Astrocyte of the cerebellum (primary cell): Measurements from ENCODE around the gene IRF6.

ENCODE experiments used
- DNase-seq: peaks from one replicate; pipeline ENCODE4 v3.0.0-alpha.2; 2011; ENCODE audit warnings: low read depth
- H3K4me3 ChIP-seq: 2 replicates; pipeline ENCODE4 v1.5.1; 2011; ENCODE audit warnings: mild to moderate bottlenecking, low read depth, low read length, moderate library complexity
- in situ Hi-C: cut with HindIII; loops from 2 replicates; pipeline ENCODE4 v1.10.0; 2017; ENCODE audit warnings: low sequenced_read_pairs
- TF ChIP-seq, protein P1 (sequence below): IDR thresholded peaks from 2 replicates; pipeline ENCODE4 v1.5.1; 2012; ENCODE audit warnings: low read length, low read depth, moderate library complexity, mild to moderate bottlenecking; ENCODE audit errors: missing control alignments

Gene IRF6

DNA sequence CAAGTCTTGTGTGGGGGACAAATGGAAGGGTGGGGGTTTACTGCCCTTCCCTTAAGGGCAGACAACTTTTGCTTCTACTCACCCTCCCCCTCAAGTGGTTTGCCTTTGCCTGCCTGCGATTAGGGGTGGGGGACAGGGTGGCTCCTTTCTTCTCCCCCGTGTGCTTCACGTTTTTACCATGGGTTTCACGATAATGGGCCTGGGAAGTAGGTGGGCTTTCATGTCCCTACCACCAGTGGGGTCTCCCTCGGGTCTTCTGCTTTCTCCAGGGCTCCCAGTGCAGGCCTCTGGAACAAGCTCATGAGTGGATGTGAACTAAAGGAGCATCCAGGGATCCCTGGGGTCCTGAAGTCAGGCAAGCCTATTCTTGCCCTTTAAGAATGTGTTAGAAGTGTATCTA is 43.4 kb upstream of the IRF6 start:
- TF ChIP-seq, protein P1, sequence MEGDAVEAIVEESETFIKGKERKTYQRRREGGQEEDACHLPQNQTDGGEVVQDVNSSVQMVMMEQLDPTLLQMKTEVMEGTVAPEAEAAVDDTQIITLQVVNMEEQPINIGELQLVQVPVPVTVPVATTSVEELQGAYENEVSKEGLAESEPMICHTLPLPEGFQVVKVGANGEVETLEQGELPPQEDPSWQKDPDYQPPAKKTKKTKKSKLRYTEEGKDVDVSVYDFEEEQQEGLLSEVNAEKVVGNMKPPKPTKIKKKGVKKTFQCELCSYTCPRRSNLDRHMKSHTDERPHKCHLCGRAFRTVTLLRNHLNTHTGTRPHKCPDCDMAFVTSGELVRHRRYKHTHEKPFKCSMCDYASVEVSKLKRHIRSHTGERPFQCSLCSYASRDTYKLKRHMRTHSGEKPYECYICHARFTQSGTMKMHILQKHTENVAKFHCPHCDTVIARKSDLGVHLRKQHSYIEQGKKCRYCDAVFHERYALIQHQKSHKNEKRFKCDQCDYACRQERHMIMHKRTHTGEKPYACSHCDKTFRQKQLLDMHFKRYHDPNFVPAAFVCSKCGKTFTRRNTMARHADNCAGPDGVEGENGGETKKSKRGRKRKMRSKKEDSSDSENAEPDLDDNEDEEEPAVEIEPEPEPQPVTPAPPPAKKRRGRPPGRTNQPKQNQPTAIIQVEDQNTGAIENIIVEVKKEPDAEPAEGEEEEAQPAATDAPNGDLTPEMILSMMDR: no peak
- in situ Hi-C loops: no loop called here
- no peak overlapping the region for H3K4me3 ChIP-seq
- DNase-seq: no peak

DNA sequence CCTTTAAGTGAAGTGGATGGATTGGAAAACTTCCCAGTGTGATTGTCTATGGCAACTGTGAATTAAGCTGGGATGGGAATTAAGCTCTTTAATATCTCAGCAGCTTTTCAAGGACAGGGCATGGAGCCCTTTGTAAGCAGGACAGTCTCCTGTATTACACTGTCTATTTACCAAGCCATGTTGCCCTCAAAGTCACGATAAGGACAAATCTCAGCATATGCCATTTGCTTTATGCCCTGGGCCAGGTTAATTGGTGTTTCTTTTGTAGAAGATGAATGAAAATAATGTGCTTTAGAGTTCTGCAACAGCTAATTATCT is 39.4 kb upstream of the IRF6 start:
- in situ Hi-C loops: no loop called here
- TF ChIP-seq, protein P1: no peak
- no peak overlapping the region for H3K4me3 ChIP-seq
- DNase-seq: no peak

DNA sequence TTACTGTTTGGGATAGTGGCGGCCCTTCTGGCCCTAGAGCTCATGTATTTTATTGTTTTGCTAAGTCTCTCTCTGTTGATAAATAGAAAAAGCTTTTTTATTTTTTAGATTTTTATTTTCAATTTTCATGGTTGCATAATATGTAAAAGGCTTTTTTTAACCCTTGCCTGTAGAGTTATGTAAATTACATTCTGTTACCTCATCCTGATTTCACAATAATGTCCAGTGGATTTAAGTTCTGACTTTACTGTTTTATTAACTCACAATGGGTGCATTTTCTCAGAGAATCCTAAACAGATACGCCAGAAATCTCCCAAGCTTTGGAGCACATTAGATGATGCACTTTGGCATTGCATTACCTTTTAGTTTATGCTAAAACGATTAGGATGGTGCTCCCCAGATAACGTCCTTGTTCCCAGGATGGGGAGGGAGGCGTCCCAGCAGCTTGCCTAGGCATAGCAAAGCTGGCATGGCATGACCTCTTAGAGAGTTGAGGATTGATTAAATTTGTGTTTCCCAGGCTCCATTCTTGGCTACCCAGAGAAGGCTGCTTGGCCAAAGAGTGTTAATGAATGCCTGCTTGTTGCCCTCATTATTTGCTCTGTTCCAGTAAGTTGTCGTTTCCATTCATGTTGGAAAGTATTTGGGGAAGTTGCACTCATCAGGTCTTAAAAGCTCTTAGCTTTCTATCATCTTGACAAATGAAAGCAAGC is 38.9 kb upstream of the IRF6 start:
- DNase-seq: no peak
- TF ChIP-seq, protein P1: no peak
- in situ Hi-C loops: no loop called here
- H3K4me3 ChIP-seq: no peak overlapping the region

DNA sequence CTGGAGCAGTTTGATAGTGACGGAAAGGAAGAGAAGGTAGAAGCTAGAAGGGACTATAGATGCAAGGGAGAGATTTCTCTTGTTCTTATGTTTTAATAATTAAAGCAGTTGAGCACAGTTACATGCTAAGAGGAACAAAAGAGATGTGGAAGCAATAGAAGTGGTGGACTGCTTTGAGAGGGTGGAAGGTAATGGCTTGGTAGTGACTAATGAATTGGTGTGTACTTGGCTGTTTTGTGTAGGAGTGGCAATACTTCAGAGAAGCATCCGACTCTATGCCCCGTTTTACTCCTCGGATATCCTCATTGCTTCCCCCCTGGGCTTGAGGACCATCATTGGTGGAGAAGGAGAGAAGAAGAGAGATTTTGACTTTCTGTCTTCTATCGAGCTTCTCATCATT is 34.7 kb upstream of the IRF6 start:
- DNase-seq: no peak
- no peak overlapping the region for H3K4me3 ChIP-seq
- TF ChIP-seq, protein P1: no peak
- in situ Hi-C loops: no loop called here

DNA sequence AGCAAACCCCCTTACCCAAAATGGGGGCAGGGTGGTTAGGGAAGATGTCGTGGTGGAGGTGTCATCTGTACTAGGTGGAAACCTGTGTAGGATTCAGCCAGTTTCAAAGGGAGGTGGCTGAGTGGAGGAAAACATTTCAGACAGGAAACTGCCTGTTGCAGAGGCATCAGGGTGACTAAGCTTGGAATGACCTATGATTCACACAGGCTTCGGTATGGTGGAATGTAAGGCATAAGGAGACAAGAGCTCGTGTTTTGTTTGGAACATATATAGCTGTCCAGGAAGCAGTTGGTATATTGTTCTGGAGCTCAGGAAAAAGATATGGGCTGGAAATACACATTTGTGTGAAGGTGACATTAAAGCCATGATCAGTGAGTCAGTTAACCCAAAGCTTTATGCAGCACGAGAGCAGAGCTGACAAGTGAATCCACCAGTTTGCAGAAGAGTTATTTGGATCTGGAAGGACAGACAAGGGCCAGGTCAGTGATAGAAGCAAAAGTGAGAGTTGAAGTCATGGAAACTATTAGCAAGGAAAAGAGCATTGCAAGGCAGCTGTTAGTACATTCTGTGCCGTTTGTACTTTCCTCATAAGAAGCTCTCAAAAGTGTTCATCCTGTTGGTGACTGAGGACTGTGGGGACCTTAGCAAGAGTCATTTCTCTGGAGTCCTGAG is 34.1 kb upstream of the IRF6 start:
- TF ChIP-seq, protein P1: no peak
- in situ Hi-C loops: no loop called here
- DNase-seq: peak; percentile 79
- H3K4me3 ChIP-seq: no peak overlapping the region

DNA sequence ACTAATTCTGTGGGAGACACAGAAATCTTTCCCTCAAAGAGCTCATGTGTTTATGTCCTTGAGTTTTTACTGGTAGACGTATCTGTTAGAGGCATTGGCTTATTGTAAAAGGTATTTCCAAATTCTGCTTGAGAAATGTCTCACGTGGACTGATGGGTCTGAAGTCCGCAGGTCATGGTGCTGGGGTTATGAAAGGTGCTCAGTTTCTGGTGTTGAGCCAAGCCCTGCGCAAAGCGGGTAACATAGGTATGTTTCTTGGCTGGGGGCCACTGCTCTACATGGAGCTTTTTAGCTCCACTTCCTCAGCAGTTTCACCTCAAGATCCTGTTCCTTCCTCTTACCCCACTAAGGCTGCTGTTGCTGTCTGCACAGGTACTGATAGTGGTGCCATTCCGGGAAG is 32.6 kb upstream of the IRF6 start:
- in situ Hi-C loops: no loop called here
- TF ChIP-seq, protein P1: no peak

DNA sequence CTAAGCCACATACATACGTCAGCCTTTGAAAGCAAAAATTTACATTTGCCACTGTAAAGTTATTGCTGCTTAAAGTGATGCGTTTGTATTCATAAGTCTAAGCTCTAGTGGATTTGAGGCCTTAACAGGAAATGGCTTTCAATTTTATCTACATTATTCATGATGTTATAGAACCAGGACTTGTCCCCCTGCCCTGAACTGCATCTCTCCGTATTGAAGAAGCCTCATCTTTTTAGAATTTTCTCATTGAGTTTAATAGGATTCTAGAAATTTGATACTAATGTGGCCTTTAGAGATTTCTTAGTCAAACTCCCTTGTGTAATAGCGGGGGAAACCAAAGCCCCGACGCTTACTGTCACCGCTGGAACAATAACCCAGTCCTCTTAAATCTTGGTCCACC is 31.7 kb upstream of the IRF6 start:
- TF ChIP-seq, protein P1: no peak
- no peak overlapping the region for H3K4me3 ChIP-seq
- DNase-seq: no peak
- in situ Hi-C loops: no loop called here

More for the DNA sequence above, 32.6 kb upstream of the IRF6 start:
- no peak for DNase-seq
- H3K4me3 ChIP-seq: no peak overlapping the region
